Urinary bladder (tissue), 4 donors: Measurements from ENCODE around the gene COL9A3. TPM values are rescaled to one million over a fixed set of nuclear protein-coding genes. Genes with fewer than 3 reads are reported as not detected.

Experiments used
- DNase-seq: peaks from one replicate; pipeline ENCODE4 v3.0.0-alpha.2; 2015; ENCODE audit errors: extremely low spot score
- H3K27ac ChIP-seq: one replicate; pipeline ENCODE4 v1.5.1; 2013; ENCODE audit warnings: low read depth, mild to moderate bottlenecking, moderate library complexity
- H3K36me3 ChIP-seq: one replicate; pipeline ENCODE4 v1.6.1; 2013; ENCODE audit warnings: mild to moderate bottlenecking, moderate library complexity; ENCODE audit not compliant: insufficient read depth
- H3K4me1 ChIP-seq: one replicate; pipeline ENCODE4 v1.6.1; 2013; ENCODE audit warnings: mild to moderate bottlenecking, moderate library complexity; ENCODE audit not compliant: insufficient read depth
- H3K4me3 ChIP-seq: one replicate; pipeline ENCODE4 v1.5.1; 2013; ENCODE audit warnings: low read depth, low read length
- WGBS: extraction: QIAGEN DNeasy Blood & Tissue Kit; methylation state at CpG from one replicate; pipeline ENCODE4 v1.1.7; 2013; 5-methylcytosine and 5-hydroxymethylcytosine counted together
- polyA plus RNA-seq: library from polyadenylated mRNA; stranded (reverse); fragments of 200-250 nt; gene quantifications from one replicate; pipeline ENCODE4 v1.2.3, GENCODE V29; 2013
- total RNA-seq: library from RNA; depleted of rRNA; stranded (reverse); fragments of >200 nt; gene quantifications from one replicate; pipeline ENCODE4 v1.2.3, GENCODE V29; 2014
- donor health status: healthy with polysubstance abuse.
- donor health status: healthy.

COL9A3 gene
- total and polyA plus RNA-seq, 2 donors, result 9.8 to 101 TPM

- WGBS, result 37% methylated on average over 24 of the region's 24 CpGs
- peaks cover 4% of the 10 kb centered on the region for H3K4me1 ChIP-seq
- H3K36me3 ChIP-seq, result peaks cover 10% of the 10 kb centered on the region
- H3K4me3 ChIP-seq, result no peak overlapping the region
- DNase-seq, result no peak
- H3K27ac ChIP-seq, result no peak overlapping the region
These were observed 1.5 kb upstream of the COL9A3 start for GRCh38 chr20:62815066-62815991.

DNA sequence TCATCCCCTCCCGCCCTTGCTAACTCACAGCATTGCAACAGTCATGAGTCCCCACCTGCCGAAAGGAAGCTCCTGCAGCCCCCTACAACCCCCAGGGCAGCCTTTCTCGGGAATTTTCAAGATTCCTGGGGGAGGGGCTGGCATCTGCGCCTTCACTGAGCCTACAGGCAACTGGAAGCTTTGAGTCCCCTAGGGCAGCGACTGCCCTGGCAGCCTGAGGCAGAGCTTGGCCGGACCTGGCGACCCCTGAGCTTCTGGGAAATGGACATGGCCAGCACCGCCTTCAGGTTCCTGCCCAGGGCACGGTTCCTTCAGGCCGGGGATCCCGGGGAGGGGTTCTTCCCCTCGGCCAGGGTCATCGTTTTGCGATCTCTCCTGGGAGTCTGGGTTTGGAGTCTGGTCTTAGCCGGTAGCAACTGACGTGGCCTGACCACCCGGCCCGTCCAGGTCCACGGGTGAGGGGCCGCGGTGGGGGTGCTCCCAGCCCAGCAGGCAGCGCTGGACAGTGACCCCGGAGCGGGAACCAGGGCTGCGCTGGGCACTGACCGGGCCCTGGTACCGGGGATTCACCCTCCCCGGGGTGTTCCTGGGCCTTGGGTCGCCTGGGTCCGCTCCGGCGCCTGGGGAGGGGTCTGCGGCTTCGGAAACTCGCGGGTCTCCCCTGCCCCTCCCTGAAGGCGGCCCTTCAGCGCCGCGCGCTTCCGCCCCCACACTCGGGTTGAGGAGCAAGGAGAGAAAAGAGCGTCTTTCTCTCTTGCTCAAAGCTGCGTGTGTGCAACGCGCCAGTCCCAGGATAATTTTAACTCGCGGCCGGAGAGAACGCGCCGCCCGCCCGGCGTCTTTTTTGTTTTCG lies 593 bp upstream of the COL9A3 start:
- H3K27ac ChIP-seq, result no peak overlapping the region
- 4% methylated on average over 57 of the region's 57 CpGs for WGBS
- no peak overlapping the region for H3K4me3 ChIP-seq
- H3K36me3 ChIP-seq, result peaks cover 10% of the 10 kb centered on the region
- DNase-seq, result no peak
- peaks cover 4% of the 10 kb centered on the region for H3K4me1 ChIP-seq

DNA sequence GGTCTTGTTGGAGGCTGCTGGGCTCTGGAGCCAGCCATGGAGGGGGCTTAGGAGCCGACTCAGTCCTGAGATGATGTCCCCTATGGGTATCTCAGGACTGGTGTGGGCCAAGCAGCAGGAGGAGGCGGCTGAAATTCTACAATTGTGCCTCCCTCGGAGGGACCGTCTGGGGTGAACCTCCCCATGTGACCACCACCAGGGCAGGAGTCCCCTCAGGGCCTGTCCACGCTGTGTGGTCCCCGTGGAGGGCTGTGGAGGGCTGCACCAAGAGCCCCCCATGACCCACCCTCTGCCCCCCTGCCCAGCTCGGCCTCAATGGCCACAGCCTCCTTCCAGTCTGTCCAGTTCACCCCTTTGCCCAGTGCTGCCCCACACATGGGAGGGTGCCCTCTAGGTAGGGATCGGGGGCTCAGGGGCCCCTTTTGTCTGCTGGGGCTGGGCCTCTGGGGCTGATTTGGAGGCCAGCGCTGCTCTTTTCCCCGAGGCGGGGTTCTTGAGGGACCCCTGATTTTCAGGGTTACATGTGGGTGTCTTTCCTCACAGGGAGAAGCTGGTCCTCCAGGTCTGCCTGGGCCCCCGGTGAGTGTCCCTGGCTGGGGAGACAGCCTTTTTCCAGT lies 1.2 kb downstream of the COL9A3 start:
- WGBS, result 62% methylated on average over 12 of the region's 12 CpGs
- DNase-seq, result no peak
- Histone ChIP-seq H3K27ac (no peak overlapping the region), H3K36me3 (no peaks in the 10 kb centered on the region), H3K4me1 (peaks cover 4% of the 10 kb centered on the region), H3K4me3 (no peak overlapping the region)

DNA sequence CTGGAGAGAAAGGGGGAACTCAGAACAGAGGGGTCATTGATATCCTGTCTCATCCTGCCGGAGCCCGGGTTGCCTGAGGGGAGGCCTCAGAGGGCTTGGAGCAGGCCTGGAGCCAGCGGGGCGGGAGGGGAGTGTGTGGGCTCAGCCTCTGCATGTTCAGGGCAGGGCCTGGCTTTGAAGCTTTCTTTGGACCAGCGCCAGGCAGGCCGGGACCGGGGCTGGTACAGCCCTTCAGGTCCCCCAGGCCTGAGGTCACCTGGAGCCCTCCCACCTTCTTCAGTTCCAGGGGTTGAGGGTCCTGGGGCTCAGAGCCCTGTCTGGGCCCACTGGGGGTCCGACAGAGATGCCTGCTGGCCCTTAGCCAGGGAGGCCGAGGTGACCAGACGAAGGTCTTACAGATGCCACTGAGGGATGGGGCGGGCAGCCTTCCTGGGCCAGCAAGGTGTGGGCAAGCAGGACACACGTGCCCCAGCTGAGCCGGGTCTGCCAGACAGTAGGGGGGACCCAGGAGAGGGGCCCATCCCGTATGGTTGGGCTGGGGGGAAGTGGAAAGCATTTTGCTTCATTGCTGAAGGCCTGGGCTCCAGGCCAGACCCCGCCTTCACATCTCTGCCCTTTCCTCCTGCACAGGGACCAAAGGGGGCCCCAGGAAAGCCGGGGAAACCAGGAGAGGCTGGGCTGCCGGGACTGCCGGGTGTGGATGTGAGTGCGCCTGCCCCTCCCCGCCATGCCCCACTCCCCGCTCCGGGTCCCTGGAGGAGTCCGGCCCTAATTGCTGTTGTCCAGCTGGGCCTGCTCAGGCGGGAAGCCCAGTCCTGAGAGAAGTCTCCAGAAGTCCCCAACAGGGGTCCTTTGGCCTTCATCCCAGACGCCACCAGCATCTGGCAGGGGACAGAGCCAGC lies 2.0 kb downstream of the COL9A3 start:
- Histone ChIP-seq H3K4me3 (no peak overlapping the region), H3K27ac (no peak overlapping the region), H3K36me3 (no peaks in the 10 kb centered on the region), H3K4me1 (peaks cover 4% of the 10 kb centered on the region)
- whole genome bisulfite sequencing, result 14% methylated on average over 25 of the region's 25 CpGs
- DNase-seq, result no peak

- Histone ChIP-seq H3K36me3 (no peaks in the 10 kb centered on the region), H3K27ac (no peak overlapping the region), H3K4me1 (peaks cover 4% of the 10 kb centered on the region), H3K4me3 (no peak overlapping the region)
- 62% methylated on average over 16 of the region's 16 CpGs for WGBS
- DNase-seq, result no peak
These were observed 2.8 kb downstream of the COL9A3 start for GRCh38 chr20:62819494-62820174.

DNA sequence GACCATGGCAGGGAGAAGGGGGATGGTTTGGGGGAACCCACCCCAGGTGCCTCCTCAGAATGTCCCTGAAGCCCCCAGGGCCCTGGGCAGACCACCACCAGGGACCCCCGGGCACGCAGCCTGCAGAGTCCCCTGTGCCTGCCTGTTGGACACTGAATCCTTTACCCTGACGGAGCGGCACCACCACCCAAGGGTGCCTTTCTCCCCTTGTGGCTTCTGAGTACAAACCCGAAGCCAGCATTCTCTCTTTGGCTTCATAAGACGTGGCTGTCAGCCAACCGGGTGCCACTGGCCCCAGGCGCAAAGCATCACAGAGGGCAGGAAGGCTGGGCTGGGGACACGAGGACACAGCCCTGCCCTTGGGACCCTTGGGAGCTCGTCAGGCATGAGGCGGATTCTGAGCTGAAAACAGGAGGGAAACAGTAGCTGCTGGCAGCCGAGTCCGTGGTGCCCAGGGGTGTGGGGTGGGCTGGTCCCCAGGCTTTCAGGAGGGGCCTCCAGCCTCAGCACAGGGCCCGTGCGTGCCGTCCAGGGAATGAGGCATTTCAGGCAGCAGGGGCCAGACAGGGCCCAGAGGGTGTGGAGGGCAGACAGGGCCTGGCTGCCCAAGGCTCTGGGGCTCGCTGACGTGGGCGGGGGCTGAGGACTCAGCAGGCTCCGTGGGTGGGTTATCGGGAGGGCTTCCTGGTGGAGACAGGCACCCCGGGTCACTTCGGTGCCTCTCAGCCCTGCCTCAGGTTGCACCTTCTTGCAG lies 3.5 kb downstream of the COL9A3 start:
- no peak for DNase-seq
- 77% methylated on average over 23 of the region's 23 CpGs for WGBS
- H3K4me3 ChIP-seq, result no peak overlapping the region
- H3K36me3 ChIP-seq, result no peaks in the 10 kb centered on the region
- no peak overlapping the region for H3K27ac ChIP-seq
- H3K4me1 ChIP-seq, result peaks cover 4% of the 10 kb centered on the region

GRCh38 chr20:62820962-62821725 lies 4.3 kb downstream of the COL9A3 start:
- Histone ChIP-seq H3K4me3 (no peak overlapping the region), H3K27ac (no peak overlapping the region), H3K36me3 (no peaks in the 10 kb centered on the region), H3K4me1 (peaks cover 4% of the 10 kb centered on the region)
- no peak for DNase-seq
- WGBS, result 85% methylated on average over 19 of the region's 19 CpGs

DNA sequence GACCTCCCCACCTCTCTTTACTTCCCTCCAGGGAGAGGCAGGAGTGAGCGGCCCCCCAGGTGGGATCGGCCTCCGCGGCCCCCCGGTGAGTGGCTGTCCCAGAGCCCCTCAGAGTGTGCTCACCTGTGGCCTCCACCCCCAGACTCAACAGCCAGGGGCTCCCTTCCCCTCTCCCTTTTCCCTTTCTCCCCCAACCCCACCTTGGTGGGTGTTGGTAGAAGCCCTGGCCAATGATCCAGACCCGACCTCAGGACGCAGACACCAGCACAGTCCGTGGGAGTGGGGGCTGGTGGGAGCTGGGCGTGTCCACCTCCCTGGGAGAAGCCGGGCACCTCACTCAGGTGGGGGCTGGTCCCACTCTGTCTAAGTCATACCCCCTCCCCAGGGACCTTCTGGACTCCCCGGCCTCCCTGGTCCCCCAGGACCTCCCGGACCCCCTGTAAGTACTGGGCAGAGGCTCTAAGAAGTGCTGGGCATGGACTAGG lies 4.9 kb downstream of the COL9A3 start:
- DNase-seq, result no peak
- H3K36me3 ChIP-seq, result no peaks in the 10 kb centered on the region
- no peak overlapping the region for H3K27ac ChIP-seq
- H3K4me1 ChIP-seq, result no peaks in the 10 kb centered on the region
- WGBS, result 89% methylated on average over 12 of the region's 12 CpGs
- no peak overlapping the region for H3K4me3 ChIP-seq

DNA sequence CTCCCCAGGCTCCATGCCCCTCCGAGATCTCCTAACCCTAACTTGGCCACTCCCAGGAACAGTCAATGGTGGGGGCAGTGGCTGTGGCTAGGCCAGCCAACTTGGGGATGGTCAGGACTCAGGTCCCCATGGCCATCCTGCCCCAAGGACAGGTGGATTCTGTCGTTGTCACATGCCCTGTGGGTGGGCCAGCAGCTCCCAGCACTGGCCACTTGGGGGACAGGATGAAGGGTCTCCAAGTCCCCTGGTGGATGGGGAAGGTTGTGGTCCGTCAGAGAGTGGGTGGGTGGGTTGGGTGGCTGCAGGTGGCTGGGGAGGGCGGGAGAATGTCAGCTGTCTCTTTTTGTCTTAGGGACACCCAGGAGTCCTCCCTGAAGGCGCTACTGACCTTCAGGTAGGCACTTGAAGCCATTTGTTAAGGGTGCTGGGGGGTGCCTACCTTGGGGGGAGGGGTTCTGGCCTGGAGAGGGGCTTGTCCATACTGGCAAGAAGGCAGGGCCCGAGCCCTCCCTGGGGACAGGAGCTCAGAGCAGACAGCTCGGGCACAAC lies 5.5 kb downstream of the COL9A3 start:
- H3K36me3 ChIP-seq, result no peaks in the 10 kb centered on the region
- H3K4me1 ChIP-seq, result no peaks in the 10 kb centered on the region
- no peak for DNase-seq
- H3K4me3 ChIP-seq, result no peak overlapping the region
- H3K27ac ChIP-seq, result no peak overlapping the region
- WGBS, result 75% methylated on average over 7 of the region's 7 CpGs

DNA sequence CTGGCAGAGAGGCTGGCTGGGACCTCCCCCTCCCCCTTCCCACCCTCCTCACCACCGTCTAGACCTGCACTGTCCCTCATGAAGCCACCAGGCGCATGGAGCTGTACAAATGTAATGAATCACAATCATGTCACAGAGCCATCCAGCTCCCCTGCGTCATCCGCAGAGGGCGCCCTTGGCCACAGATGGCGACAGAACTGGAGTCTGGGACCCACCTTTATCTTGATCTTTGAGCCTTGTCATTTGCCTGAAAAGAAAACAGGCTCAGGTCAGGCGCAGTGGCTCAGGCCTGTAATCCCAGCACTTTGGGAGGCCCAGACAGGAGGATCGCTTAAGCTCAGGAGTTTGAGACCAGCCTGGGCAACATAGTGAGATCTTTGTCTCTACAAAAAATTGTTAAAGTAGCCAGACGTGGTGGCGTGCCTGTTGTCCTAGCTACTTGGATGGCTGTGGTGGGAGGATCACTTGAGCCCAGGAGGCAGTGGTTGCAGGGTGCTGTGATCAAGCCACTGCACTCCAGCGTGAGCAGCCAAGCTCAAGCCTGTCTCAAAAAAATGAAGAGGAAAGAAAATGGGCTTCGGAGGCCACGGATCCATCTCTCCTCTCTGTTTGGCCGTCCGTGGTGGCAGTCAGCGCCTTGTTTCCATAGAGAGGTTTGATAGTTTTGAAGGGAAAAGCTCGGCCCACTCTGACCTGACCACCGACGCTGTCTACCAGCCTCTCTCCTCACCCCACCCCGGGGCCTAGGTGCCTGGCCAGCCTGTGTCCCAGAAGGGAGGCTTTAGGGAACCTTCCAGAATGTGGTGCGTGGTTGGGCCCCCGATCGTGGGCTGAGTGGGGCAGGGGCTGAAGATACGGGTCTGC lies 6.2 kb downstream of the COL9A3 start:
- H3K4me3 ChIP-seq, result no peak overlapping the region
- 82% methylated on average over 24 of the region's 24 CpGs for WGBS
- no peak overlapping the region for H3K27ac ChIP-seq
- H3K36me3 ChIP-seq, result no peaks in the 10 kb centered on the region
- no peak for DNase-seq
- H3K4me1 ChIP-seq, result no peaks in the 10 kb centered on the region
